ENCODE results near the gene FHL3. TPM values are rescaled to one million over a fixed set of nuclear protein-coding genes. Genes with fewer than 3 reads are reported as not detected.

Gene FHL3
- total RNA-seq, 1 experiment from 2014 or later, result 23.9 TPM

GRCh38 chr1:38014171-38014570, 8.9 kb upstream of the FHL3 start:
- no peak for DNase-seq (ENCODE audit: low read depth)

GRCh38 chr1:38013227-38013622, 7.9 kb upstream of the FHL3 start:
- no peak for DNase-seq (ENCODE audit: low read depth)

GRCh38 chr1:38012363-38013226, 7.3 kb upstream of the FHL3 start, which contains the start of gene UTP11:
TSS of gene UTP11 (plus strand) at chr1:38012734. CDS start at chr1:38012803, 69 bp downstream.
- DNase-seq (ENCODE audit: low read depth), result peak; percentile 100

- DNase-seq (ENCODE audit: low read depth), result no peak
These were observed 4.5 kb upstream of the FHL3 start for GRCh38 chr1:38009841-38010180.

GRCh38 chr1:38009088-38009840, 4.0 kb upstream of the FHL3 start:
- DNase-seq (ENCODE audit: low read depth), result peak; percentile 51

- DNase-seq (ENCODE audit: low read depth), result no peak
These were observed 904 bp upstream of the FHL3 start for GRCh38 chr1:38006008-38006828.

GRCh38 chr1:38004284-38005108, 818 bp downstream of the FHL3 start:
- no peak for DNase-seq (ENCODE audit: low read depth)

GRCh38 chr1:38003261-38004250, 1.8 kb downstream of the FHL3 start:
- DNase-seq (ENCODE audit: low read depth), result no peak

GRCh38 chr1:38000529-38001455, 4.5 kb downstream of the FHL3 start:
- DNase-seq (ENCODE audit: low read depth), result peak; percentile 90

- DNase-seq (ENCODE audit: low read depth), result no peak
These were observed 5.1 kb downstream of the FHL3 start for GRCh38 chr1:38000233-38000528.

GRCh38 chr1:37999430-38000232, 5.7 kb downstream of the FHL3 start:
- DNase-seq (ENCODE audit: low read depth), result peak; percentile 79

- no peak for DNase-seq (ENCODE audit: low read depth)
These were observed 6.3 kb downstream of the FHL3 start for GRCh38 chr1:37998913-37999429.

GRCh38 chr1:37998089-37998808, 7.1 kb downstream of the FHL3 start:
- DNase-seq (ENCODE audit: low read depth), result no peak

- DNase-seq (ENCODE audit: low read depth), result no peak
These were observed 7.8 kb downstream of the FHL3 start for GRCh38 chr1:37997256-37998088.

GRCh38 chr1:37995751-37996345, 9.5 kb downstream of the FHL3 start:
- DNase-seq (ENCODE audit: low read depth), result peak; percentile 82

Data from RPMI7951 (cell line).